HG03457 (cell line): ENCODE measurements around the gene DENND6B.

Experiments used
- ATAC-seq: cut with Tn5 transposase; IDR thresholded peaks from one replicate; pipeline ENCODE4 v1.9.1; 2021; ENCODE audit warnings: moderate number of reproducible peaks; ENCODE audit not compliant: unreplicated experiment

The DENND6B gene

GRCh38 chr22:50316114-50317065, 10.4 kb downstream of the DENND6B start:
- no peak for ATAC-seq

GRCh38 chr22:50315289-50316113, 11.3 kb downstream of the DENND6B start:
- ATAC-seq: no peak

GRCh38 chr22:50314455-50315288, 12.1 kb downstream of the DENND6B start:
- peak; percentile 48 for ATAC-seq

- ATAC-seq: no peak
These were observed 12.7 kb downstream of the DENND6B start for GRCh38 chr22:50314081-50314454.

- no peak for ATAC-seq
These were observed 13.2 kb downstream of the DENND6B start for GRCh38 chr22:50313600-50313999.

- no peak for ATAC-seq
These were observed 13.8 kb downstream of the DENND6B start for GRCh38 chr22:50313021-50313420.

- no peak for ATAC-seq
These were observed 14.4 kb downstream of the DENND6B start for GRCh38 chr22:50312371-50312770.

GRCh38 chr22:50311606-50312351, 15.0 kb downstream of the DENND6B start:
- ATAC-seq: no peak

- ATAC-seq: no peak
These were observed 15.8 kb downstream of the DENND6B start for GRCh38 chr22:50310949-50311444.

GRCh38 chr22:50310031-50310722, 16.6 kb downstream of the DENND6B start:
- ATAC-seq: no peak

GRCh38 chr22:50309601-50309991, 17.2 kb downstream of the DENND6B start:
- ATAC-seq: no peak

- ATAC-seq: no peak
These were observed 17.7 kb downstream of the DENND6B start for GRCh38 chr22:50308986-50309600.

- ATAC-seq: no peak
These were observed 18.2 kb downstream of the DENND6B start for GRCh38 chr22:50308597-50308935.

GRCh38 chr22:50307890-50308596, 18.8 kb downstream of the DENND6B start:
- ATAC-seq: no peak

GRCh38 chr22:50306753-50307749, 19.8 kb downstream of the DENND6B start, which contains the start of gene PLXNB2:
Gene PLXNB2, minus strand, starts transcription at chr22:50307646. Its CDS starts 17,062 bp downstream, at chr22:50290584.
- no peak for ATAC-seq

- no peak for ATAC-seq
These were observed 20.8 kb downstream of the DENND6B start for GRCh38 chr22:50305923-50306566.
